Lower lobe of right lung (tissue), 2 donors: ENCODE data around the gene MICAL2. TPM values are rescaled to one million over a fixed set of nuclear protein-coding genes. Genes with fewer than 3 reads are reported as not detected.

ENCODE experiments used
- ATAC-seq, 2 donors: fragments of 200-7000 bp; cut with Tn5 transposase; one replicate each; pipeline ENCODE4 v1.9.1; 2020 to 2022; ENCODE audit warnings: mild to moderate bottlenecking in 2 of 2, moderate library complexity in 2 of 2
- DNase-seq: peaks from one replicate; pipeline ENCODE4 v3.0.0-alpha.2; 2020
- H3K27ac ChIP-seq: fragments of 200-600 bp; one replicate; pipeline ENCODE4 v1.8.0; 2022
- H3K27me3 ChIP-seq: fragments of 200-600 bp; one replicate; pipeline ENCODE4 v1.8.0; 2022; ENCODE audit warnings: low read depth
- H3K36me3 ChIP-seq: fragments of 200-600 bp; one replicate; pipeline ENCODE4 v1.8.0; 2022; ENCODE audit warnings: mild to moderate bottlenecking
- H3K4me1 ChIP-seq: fragments of 200-600 bp; one replicate; pipeline ENCODE4 v1.8.0; 2022
- H3K4me3 ChIP-seq: fragments of 200-600 bp; one replicate; pipeline ENCODE4 v1.8.0; 2022; ENCODE audit warnings: mild to moderate bottlenecking
- H3K9me3 ChIP-seq: fragments of 200-600 bp; one replicate; pipeline ENCODE4 v1.8.0; 2022
- CTCF ChIP-seq: fragments of 200-600 bp; IDR thresholded peaks from one replicate; pipeline ENCODE4 v1.8.0; 2022; ENCODE audit warnings: antibody characterized with exemption, mild to moderate bottlenecking
- intact Hi-C: fragments of 100-400 bp; cut with DNase I; formaldehyde crosslinking; loops from one replicate; pipeline ENCODE4 v1.11.0; 2022
- total RNA-seq: library from RNA; stranded (reverse); fragmentation: NEBNext Ultra II Directional; extraction: Animal tissue kit (Norgen Biotek cat#: 25700); gene quantifications from one replicate; pipeline ENCODE4 v1.2.1, GENCODE V29; 2021
- donor health status: DM: no; HTN: yes; CAD: no; lungs with severe emphysema.

Gene MICAL2
- total RNA-seq, 1 donor from 2014 or later, result 127 TPM

- no peak for TF ChIP-seq CTCF
- peaks cover 80% of the 10 kb centered on the region for H3K36me3 ChIP-seq
- no peak overlapping the region for H3K27ac ChIP-seq
- ATAC-seq (peak; percentile 46 to 56), DNase-seq (no peak)
- no peaks in the 10 kb centered on the region for H3K9me3 ChIP-seq
- intact Hi-C loops, result no loop called here
- H3K4me1 ChIP-seq, result no peaks in the 10 kb centered on the region
- no peak overlapping the region for H3K4me3 ChIP-seq
- no peaks in the 10 kb centered on the region for H3K27me3 ChIP-seq
Observed at GRCh38 chr11:12258451-12258850, 148.1 kb downstream of the MICAL2 start.

- Histone ChIP-seq H3K27me3 (no peaks in the 10 kb centered on the region), H3K36me3 (peaks cover 82% of the 10 kb centered on the region), H3K9me3 (no peaks in the 10 kb centered on the region), H3K27ac (no peak overlapping the region), H3K4me3 (no peak overlapping the region), H3K4me1 (no peaks in the 10 kb centered on the region)
- no peak for ATAC-seq
- intact Hi-C loops, result no loop called here
- TF ChIP-seq CTCF, result no peak
- no peak for DNase-seq
Observed at GRCh38 chr11:12259956-12260355, 149.6 kb downstream of the MICAL2 start.

GRCh38 chr11:12260731-12261521, 150.5 kb downstream of the MICAL2 start:
- TF ChIP-seq CTCF, result no peak
- intact Hi-C loops, result no loop called here
- DNase-seq, result no peak
- no peak for ATAC-seq
- H3K27me3 ChIP-seq, result no peaks in the 10 kb centered on the region
- no peaks in the 10 kb centered on the region for H3K4me1 ChIP-seq
- H3K4me3 ChIP-seq, result no peak overlapping the region
- no peaks in the 10 kb centered on the region for H3K9me3 ChIP-seq
- peaks cover 77% of the 10 kb centered on the region for H3K36me3 ChIP-seq
- H3K27ac ChIP-seq, result no peak overlapping the region

- ATAC-seq (no peak), DNase-seq (no peak)
- H3K27ac ChIP-seq, result no peak overlapping the region
- intact Hi-C loops, result no loop called here
- H3K4me1 ChIP-seq, result no peaks in the 10 kb centered on the region
- peaks cover 73% of the 10 kb centered on the region for H3K36me3 ChIP-seq
- no peak for TF ChIP-seq CTCF
- H3K9me3 ChIP-seq, result no peaks in the 10 kb centered on the region
- H3K27me3 ChIP-seq, result no peaks in the 10 kb centered on the region
- H3K4me3 ChIP-seq, result no peak overlapping the region
Observed at GRCh38 chr11:12261551-12261950, 151.2 kb downstream of the MICAL2 start.

- intact Hi-C loops, result no loop called here
- TF ChIP-seq CTCF, result no peak
- H3K4me1 ChIP-seq, result no peaks in the 10 kb centered on the region
- H3K27ac ChIP-seq, result no peak overlapping the region
- no peaks in the 10 kb centered on the region for H3K27me3 ChIP-seq
- peaks cover 60% of the 10 kb centered on the region for H3K36me3 ChIP-seq
- no peak overlapping the region for H3K4me3 ChIP-seq
- DNase-seq (no peak), ATAC-seq (no peak)
- H3K9me3 ChIP-seq, result no peaks in the 10 kb centered on the region
Observed at GRCh38 chr11:12263141-12263693, 152.8 kb downstream of the MICAL2 start.
